GM23248 (cell line): ENCODE results near the gene MCF2L.

Experiments
- EZH2 ChIP-seq: fragments of 200-600 bp; sonication (generic); IDR thresholded peaks from 2 replicates; pipeline ENCODE4 v1.6.1; 2018; ENCODE audit warnings: antibody characterized with exemption, mild to moderate bottlenecking; ENCODE audit not compliant: insufficient read depth, poor library complexity, severe bottlenecking
- EZH2phosphoT487 ChIP-seq: fragments of 200-600 bp; sonication (generic); IDR thresholded peaks from 2 replicates; pipeline ENCODE4 v1.6.1; 2018; ENCODE audit warnings: antibody characterized with exemption, moderate library complexity, mild to moderate bottlenecking, low read depth; ENCODE audit not compliant: insufficient read depth

- no peak for TF ChIP-seq EZH2
- TF ChIP-seq EZH2phosphoT487 = no peak
These were observed 58.1 kb downstream of the MCF2L start for GRCh38 chr13:113027095-113027494.
